ENCODE data around the gene CAPZA2.

The CAPZA2 gene

GRCh38 chr7:116857052-116857451 is 5.3 kb upstream of the CAPZA2 start:
- no peak for ATAC-seq
- TF ChIP-seq BACH2 (CRISPR knock-in tag; IDR thresholded peaks at IDR 0.05; ENCODE audit: borderline replicate concordance) (no peak), ZNF70 (CRISPR knock-in tag; IDR thresholded peaks at IDR 0.05) (no peak), SNAI2 (CRISPR knock-in tag; IDR thresholded peaks at IDR 0.05) (no peak), OSR1 (CRISPR knock-in tag; IDR thresholded peaks at IDR 0.05) (no peak), CREB5 (CRISPR knock-in tag; IDR thresholded peaks at IDR 0.05; ENCODE audit: low read depth) (no peak), CSDC2 (CRISPR knock-in tag; IDR thresholded peaks at IDR 0.05) (no peak), ZFP3 (CRISPR knock-in tag; IDR thresholded peaks at IDR 0.05) (no peak)
- TF ChIP-seq, protein P1, sequence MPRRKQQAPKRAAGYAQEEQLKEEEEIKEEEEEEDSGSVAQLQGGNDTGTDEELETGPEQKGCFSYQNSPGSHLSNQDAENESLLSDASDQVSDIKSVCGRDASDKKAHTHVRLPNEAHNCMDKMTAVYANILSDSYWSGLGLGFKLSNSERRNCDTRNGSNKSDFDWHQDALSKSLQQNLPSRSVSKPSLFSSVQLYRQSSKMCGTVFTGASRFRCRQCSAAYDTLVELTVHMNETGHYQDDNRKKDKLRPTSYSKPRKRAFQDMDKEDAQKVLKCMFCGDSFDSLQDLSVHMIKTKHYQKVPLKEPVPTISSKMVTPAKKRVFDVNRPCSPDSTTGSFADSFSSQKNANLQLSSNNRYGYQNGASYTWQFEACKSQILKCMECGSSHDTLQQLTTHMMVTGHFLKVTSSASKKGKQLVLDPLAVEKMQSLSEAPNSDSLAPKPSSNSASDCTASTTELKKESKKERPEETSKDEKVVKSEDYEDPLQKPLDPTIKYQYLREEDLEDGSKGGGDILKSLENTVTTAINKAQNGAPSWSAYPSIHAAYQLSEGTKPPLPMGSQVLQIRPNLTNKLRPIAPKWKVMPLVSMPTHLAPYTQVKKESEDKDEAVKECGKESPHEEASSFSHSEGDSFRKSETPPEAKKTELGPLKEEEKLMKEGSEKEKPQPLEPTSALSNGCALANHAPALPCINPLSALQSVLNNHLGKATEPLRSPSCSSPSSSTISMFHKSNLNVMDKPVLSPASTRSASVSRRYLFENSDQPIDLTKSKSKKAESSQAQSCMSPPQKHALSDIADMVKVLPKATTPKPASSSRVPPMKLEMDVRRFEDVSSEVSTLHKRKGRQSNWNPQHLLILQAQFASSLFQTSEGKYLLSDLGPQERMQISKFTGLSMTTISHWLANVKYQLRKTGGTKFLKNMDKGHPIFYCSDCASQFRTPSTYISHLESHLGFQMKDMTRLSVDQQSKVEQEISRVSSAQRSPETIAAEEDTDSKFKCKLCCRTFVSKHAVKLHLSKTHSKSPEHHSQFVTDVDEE (CRISPR knock-in tag; IDR thresholded peaks at IDR 0.05): no peak

DNA sequence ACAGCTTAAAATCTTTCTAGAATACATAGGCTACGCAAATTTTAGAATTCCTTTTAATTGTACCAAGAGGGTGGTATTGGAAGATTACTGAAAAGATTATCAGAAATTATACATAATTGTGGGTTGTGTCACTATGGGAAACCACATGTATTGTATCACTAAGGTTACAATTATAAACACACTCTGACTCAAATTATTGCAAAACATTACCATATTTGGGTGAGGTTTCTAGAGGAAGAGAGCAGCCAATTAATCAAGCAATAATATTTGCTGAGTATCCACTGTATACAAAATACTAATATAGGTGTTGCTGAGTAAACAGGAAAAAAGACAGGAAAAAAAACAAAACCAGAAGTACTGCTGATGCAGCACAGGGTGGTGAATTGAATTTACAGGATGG is 3.1 kb upstream of the CAPZA2 start:
- no peak for ATAC-seq
- TF ChIP-seq ESRRG (CRISPR knock-in tag; IDR thresholded peaks at IDR 0.05) (no peak), ZFP30 (CRISPR knock-in tag; IDR thresholded peaks at IDR 0.05) (no peak), ZNF8 (CRISPR knock-in tag; IDR thresholded peaks at IDR 0.05) (no peak), TCF4 (CRISPR knock-in tag; IDR thresholded peaks at IDR 0.05; ENCODE audit: borderline replicate concordance) (no peak), OSR1 (CRISPR knock-in tag; IDR thresholded peaks at IDR 0.05) (no peak), CSDC2 (CRISPR knock-in tag; IDR thresholded peaks at IDR 0.05) (no peak), ISL1 (CRISPR knock-in tag; IDR thresholded peaks at IDR 0.05) (no peak), CREB5 (CRISPR knock-in tag; IDR thresholded peaks at IDR 0.05; ENCODE audit: low read depth) (no peak), ZNF70 (CRISPR knock-in tag; IDR thresholded peaks at IDR 0.05) (no peak), ARNTL (CRISPR knock-in tag; IDR thresholded peaks at IDR 0.05; ENCODE audit: borderline replicate concordance, low read depth) (no peak), SNAI2 (CRISPR knock-in tag; IDR thresholded peaks at IDR 0.05) (no peak), PPARA (CRISPR knock-in tag; IDR thresholded peaks at IDR 0.05; ENCODE audit: borderline replicate concordance) (no peak), POU6F1 (CRISPR knock-in tag; IDR thresholded peaks at IDR 0.05; ENCODE audit: borderline replicate concordance, low read depth) (no peak), RARB (CRISPR knock-in tag; IDR thresholded peaks at IDR 0.05) (no peak)
- TF ChIP-seq, protein P1 (CRISPR knock-in tag; IDR thresholded peaks at IDR 0.05): no peak
- TF ChIP-seq, protein P2, sequence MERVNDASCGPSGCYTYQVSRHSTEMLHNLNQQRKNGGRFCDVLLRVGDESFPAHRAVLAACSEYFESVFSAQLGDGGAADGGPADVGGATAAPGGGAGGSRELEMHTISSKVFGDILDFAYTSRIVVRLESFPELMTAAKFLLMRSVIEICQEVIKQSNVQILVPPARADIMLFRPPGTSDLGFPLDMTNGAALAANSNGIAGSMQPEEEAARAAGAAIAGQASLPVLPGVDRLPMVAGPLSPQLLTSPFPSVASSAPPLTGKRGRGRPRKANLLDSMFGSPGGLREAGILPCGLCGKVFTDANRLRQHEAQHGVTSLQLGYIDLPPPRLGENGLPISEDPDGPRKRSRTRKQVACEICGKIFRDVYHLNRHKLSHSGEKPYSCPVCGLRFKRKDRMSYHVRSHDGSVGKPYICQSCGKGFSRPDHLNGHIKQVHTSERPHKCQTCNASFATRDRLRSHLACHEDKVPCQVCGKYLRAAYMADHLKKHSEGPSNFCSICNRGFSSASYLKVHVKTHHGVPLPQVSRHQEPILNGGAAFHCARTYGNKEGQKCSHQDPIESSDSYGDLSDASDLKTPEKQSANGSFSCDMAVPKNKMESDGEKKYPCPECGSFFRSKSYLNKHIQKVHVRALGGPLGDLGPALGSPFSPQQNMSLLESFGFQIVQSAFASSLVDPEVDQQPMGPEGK (CRISPR knock-in tag; IDR thresholded peaks at IDR 0.05; ENCODE audit: borderline replicate concordance): no peak

All from SK-N-SH treated with all-trans-retinoic acid at 6 μM for 48 hours (cell line).